Chondrocyte (in vitro differentiated cells): ENCODE results near the gene USP15. TPM values are rescaled to one million over a fixed set of nuclear protein-coding genes. Genes with fewer than 3 reads are reported as not detected.
A peak's percentile ranks its signal among the peaks of the same experiment; 100 is the strongest.

Experiments
- DNase-seq: peaks from one replicate; pipeline ENCODE4 v3.0.0; 2021; ENCODE audit warnings: mixed read lengths, low spot score
- H3K27ac Mint-ChIP-seq: one replicate; pipeline ENCODE4 v1.8.0; 2021; ENCODE audit warnings: mild to moderate bottlenecking, moderate library complexity, mixed read lengths; ENCODE audit not compliant: unreplicated experiment
- H3K27me3 Mint-ChIP-seq: 2 replicates; pipeline ENCODE4 v1.8.0; 2021; ENCODE audit warnings: low read depth, mixed read lengths
- H3K36me3 Mint-ChIP-seq: 2 replicates; pipeline ENCODE4 v1.8.0; 2021; ENCODE audit warnings: low read depth, mixed read lengths
- H3K4me1 Mint-ChIP-seq: 2 replicates; pipeline ENCODE4 v1.8.0; 2021; ENCODE audit warnings: low read depth, mild to moderate bottlenecking, mixed read lengths
- H3K4me3 Mint-ChIP-seq: one replicate; pipeline ENCODE4 v1.8.0; 2021; ENCODE audit warnings: mild to moderate bottlenecking, moderate library complexity, mixed read lengths; ENCODE audit not compliant: unreplicated experiment
- H3K9me3 Mint-ChIP-seq: 2 replicates; pipeline ENCODE4 v1.8.0; 2021; ENCODE audit warnings: low read depth, mixed read lengths
- CTCF ChIP-seq: fragments of 200-600 bp; sonication (generic); IDR thresholded peaks from 2 replicates; pipeline ENCODE4 v1.5.0; 2021; ENCODE audit warnings: antibody characterized with exemption, mild to moderate bottlenecking, moderate library complexity
- total RNA-seq: library from RNA; stranded (reverse); gene quantifications from 3 replicates; pipeline ENCODE4 v1.2.1, GENCODE V29; 2021

Gene USP15
- total RNA-seq, 1 donor from 2014 or later, result 48.2 TPM

- peaks cover 1% of the 10 kb centered on the region for H3K36me3 Mint-ChIP-seq
- TF ChIP-seq CTCF, result no peak
- DNase-seq, result no peak
- H3K27me3 Mint-ChIP-seq, result no peaks in the 10 kb centered on the region
- no peak overlapping the region for H3K4me3 Mint-ChIP-seq
- H3K9me3 Mint-ChIP-seq, result peaks cover 5% of the 10 kb centered on the region
- peaks cover 8% of the 10 kb centered on the region for H3K4me1 Mint-ChIP-seq
- no peak overlapping the region for H3K27ac Mint-ChIP-seq
These were observed 3.7 kb upstream of the USP15 start for GRCh38 chr12:62256408-62257096.

DNA sequence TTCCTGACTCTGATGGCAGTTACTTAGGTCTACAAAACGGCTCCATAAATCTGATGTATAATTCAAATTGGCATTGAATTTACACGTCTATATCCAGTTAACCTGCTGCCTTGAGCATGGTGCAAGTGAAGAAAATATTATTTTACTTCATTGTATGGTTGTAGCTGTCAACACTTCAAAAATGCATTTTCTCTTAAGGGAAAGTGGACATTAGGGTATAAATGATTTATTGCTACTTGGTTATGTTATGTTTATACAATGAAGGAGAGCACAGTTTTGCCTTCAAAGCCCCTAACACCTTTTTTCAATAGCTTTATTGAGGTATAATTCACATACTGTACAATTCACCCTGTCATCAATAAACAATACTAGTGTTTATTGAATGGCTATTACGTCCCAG, 2.0 kb upstream of the USP15 start:
- peaks cover 2% of the 10 kb centered on the region for H3K9me3 Mint-ChIP-seq
- H3K27me3 Mint-ChIP-seq, result no peaks in the 10 kb centered on the region
- peaks cover 19% of the 10 kb centered on the region for H3K4me1 Mint-ChIP-seq
- no peak overlapping the region for H3K27ac Mint-ChIP-seq
- no peak for DNase-seq
- H3K36me3 Mint-ChIP-seq, result peaks cover 1% of the 10 kb centered on the region
- no peak overlapping the region for H3K4me3 Mint-ChIP-seq
- no peak for TF ChIP-seq CTCF

DNA sequence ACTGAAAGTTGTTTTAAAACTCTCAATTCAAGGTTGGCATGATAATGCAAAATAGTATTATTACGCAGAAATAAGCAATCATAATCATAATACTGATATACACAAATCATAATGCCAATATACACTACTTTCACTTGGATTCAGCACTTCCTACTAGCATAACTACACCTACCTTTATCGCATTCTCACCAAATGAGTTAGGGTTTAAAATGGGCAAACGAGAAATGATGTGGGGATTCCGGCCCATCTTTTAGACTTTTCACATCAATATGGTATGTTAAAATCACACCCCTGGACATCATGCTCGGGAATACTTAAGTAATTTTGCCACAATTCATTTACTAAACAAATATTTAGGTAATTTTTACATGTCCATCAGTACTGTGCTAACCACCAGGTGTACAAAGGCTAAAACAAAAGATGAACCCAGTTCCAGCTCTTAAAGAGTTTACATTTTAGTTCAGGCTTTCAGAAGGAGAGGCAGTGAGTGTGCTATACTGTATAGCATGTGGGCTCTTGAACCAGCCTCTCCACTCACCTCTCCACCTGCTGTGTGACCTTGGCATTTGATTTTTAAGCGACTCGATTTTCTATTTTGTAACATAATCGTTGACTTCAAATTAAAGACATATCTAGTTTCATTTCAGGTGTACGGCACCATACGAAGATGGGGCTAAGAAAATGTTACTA, 1.1 kb upstream of the USP15 start:
- H3K4me1 Mint-ChIP-seq, result peaks cover 24% of the 10 kb centered on the region
- H3K9me3 Mint-ChIP-seq, result no peaks in the 10 kb centered on the region
- no peak for TF ChIP-seq CTCF
- peaks cover 1% of the 10 kb centered on the region for H3K36me3 Mint-ChIP-seq
- peak overlapping the region; percentile 97 for H3K27ac Mint-ChIP-seq
- no peaks in the 10 kb centered on the region for H3K27me3 Mint-ChIP-seq
- H3K4me3 Mint-ChIP-seq, result peak overlapping the region; percentile 96
- no peak for DNase-seq

GRCh38 chr12:62259631-62259992, 592 bp upstream of the USP15 start:
- Mint-ChIP-seq H3K9me3 (no peaks in the 10 kb centered on the region), H3K27me3 (no peaks in the 10 kb centered on the region), H3K27ac (peak overlapping the region; percentile 97), H3K4me3 (peak overlapping the region; percentile 96), H3K36me3 (peaks cover 1% of the 10 kb centered on the region), H3K4me1 (peaks cover 27% of the 10 kb centered on the region)
- no peak for TF ChIP-seq CTCF
- no peak for DNase-seq

GRCh38 chr12:62260733-62261683, 804 bp downstream of the USP15 start:
- TF ChIP-seq CTCF, result no peak

More at GRCh38 chr12:62260733-62261683, 804 bp downstream of the USP15 start:
- Mint-ChIP-seq H3K4me3 (peak overlapping the region; percentile 96), H3K27me3 (no peaks in the 10 kb centered on the region), H3K9me3 (no peaks in the 10 kb centered on the region), H3K27ac (peak overlapping the region; percentile 97), H3K4me1 (peaks cover 27% of the 10 kb centered on the region), H3K36me3 (peaks cover 1% of the 10 kb centered on the region)
- DNase-seq, result no peak
